Measurements from ENCODE around the gene RUNX1. TPM values are rescaled to one million over a fixed set of nuclear protein-coding genes. Genes with fewer than 3 reads are reported as not detected.

RUNX1 gene
- 0.47 TPM for total RNA-seq (ENCODE audit: unreplicated experiment)
- long read RNA-seq, partial matches to known transcripts = 0 of 1 reads
- long read RNA-seq, other reads (novel, unspliced or antisense) = 1 of 1 reads

DNA sequence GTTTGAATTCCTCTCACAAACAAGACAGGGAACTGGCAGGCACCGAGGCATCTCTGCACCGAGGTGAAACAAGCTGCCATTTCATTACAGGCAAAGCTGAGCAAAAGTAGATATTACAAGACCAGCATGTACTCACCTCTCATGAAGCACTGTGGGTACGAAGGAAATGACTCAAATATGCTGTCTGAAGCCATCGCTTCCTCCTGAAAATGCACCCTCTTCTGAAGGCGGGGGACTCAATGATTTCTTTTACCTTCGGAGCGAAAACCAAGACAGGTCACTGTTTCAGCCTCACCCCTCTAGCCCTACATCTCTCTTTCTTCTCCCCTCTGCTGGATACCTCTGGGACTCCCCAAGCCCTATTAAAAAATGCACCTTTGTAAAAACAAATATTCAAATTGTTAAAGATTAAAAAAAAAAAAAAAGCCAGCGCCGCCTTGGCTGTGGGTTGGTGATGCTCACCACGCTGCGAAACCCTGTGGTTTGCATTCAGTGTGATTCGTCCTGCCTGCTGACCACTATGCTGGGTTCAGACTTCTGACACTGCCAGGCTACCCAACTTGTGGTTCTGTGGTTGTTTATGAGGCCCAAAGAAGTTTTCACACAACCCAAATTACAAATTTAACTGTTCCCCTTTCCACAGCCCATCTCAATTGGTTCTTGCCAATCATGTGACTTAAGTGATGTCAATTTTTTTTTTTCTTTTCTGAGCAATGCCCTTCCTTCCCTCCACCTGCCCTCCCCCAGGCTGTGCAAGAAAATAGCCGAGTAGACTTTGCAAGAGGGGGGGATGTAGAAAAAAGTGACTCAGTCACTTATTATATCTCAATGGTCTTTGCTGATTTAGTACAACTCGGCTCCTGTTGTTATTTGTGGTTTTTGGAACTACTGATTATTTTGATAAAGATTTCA lies at the start of gene RUNX1:
Gene RUNX1, minus strand, starts transcription at position 597 of the 912 bp plus-strand sequence.
- H3K36me3 Mint-ChIP-seq (ENCODE audit: unreplicated experiment) = no peaks in the 10 kb centered on the region
- H3K27ac Mint-ChIP-seq (ENCODE audit: unreplicated experiment) = no peak within 1 kb of the TSS
- no peak within 1 kb of the TSS for H3K4me3 Mint-ChIP-seq (ENCODE audit: unreplicated experiment)
- TF ChIP-seq, protein P1, sequence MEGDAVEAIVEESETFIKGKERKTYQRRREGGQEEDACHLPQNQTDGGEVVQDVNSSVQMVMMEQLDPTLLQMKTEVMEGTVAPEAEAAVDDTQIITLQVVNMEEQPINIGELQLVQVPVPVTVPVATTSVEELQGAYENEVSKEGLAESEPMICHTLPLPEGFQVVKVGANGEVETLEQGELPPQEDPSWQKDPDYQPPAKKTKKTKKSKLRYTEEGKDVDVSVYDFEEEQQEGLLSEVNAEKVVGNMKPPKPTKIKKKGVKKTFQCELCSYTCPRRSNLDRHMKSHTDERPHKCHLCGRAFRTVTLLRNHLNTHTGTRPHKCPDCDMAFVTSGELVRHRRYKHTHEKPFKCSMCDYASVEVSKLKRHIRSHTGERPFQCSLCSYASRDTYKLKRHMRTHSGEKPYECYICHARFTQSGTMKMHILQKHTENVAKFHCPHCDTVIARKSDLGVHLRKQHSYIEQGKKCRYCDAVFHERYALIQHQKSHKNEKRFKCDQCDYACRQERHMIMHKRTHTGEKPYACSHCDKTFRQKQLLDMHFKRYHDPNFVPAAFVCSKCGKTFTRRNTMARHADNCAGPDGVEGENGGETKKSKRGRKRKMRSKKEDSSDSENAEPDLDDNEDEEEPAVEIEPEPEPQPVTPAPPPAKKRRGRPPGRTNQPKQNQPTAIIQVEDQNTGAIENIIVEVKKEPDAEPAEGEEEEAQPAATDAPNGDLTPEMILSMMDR (IDR thresholded peaks at IDR 0.05; ENCODE audit: partially characterized antibody, unreplicated experiment) = no peak
- peaks cover 5% of the 10 kb centered on the region for H3K9me3 Mint-ChIP-seq (ENCODE audit: unreplicated experiment)
- H3K27me3 Mint-ChIP-seq (ENCODE audit: unreplicated experiment) = peaks cover 2% of the 10 kb centered on the region
- peaks cover 43% of the 10 kb centered on the region for H3K4me1 Mint-ChIP-seq (ENCODE audit: low read depth, unreplicated experiment)
- DNase-seq = no peak

DNA sequence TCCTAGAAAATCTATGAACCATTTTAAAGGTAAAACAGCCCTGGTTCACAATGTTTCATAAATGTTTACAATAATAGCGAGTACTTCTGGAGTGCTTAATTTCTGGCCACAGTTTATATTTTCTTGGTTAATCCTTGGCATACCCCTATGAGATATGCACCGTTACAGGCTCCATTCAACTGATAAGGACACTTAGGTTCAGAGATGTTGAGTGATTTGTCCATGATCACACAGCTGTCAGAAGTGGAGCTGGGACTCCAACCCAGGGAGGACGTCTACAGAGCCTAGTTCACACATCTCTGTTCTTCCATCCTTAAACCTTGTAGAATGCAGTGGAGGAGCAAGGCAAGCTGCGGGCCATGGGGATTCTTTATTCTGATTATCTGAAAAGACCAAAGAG lies 48.4 kb upstream of the RUNX1 start:
- H3K27ac Mint-ChIP-seq (ENCODE audit: unreplicated experiment) = no peak overlapping the region

DNA sequence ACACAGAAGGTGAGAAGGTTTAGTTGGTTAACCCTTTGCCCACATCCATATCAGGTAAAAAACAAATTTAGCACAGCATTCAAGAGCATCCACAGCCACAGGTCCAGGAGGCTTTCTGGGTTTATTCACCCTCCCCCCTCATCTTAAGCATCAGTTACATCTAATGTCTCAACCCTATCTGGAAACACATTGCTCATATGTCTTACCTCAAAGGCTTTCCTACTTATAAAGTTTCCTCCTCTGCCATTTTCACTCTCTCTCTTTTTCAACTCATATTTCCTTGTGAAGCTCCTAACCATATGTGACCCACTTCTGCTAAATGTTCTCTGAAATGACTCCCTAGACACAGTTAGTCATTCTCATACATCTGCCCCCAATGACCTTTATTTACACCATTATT lies 47.9 kb upstream of the RUNX1 start:
- Mint-ChIP-seq H3K27me3 (ENCODE audit: unreplicated experiment) (no peaks in the 10 kb centered on the region), H3K9me3 (ENCODE audit: unreplicated experiment) (peaks cover 1% of the 10 kb centered on the region), H3K36me3 (ENCODE audit: unreplicated experiment) (no peaks in the 10 kb centered on the region), H3K27ac (ENCODE audit: unreplicated experiment) (no peak overlapping the region), H3K4me3 (ENCODE audit: unreplicated experiment) (no peak overlapping the region), H3K4me1 (ENCODE audit: low read depth, unreplicated experiment) (no peaks in the 10 kb centered on the region)
- TF ChIP-seq, protein P1 (IDR thresholded peaks at IDR 0.05; ENCODE audit: partially characterized antibody, unreplicated experiment) = no peak
- DNase-seq = no peak

More for the DNA sequence above, 48.4 kb upstream of the RUNX1 start:
- Mint-ChIP-seq H3K27me3 (ENCODE audit: unreplicated experiment) (no peaks in the 10 kb centered on the region), H3K4me3 (ENCODE audit: unreplicated experiment) (no peak overlapping the region), H3K9me3 (ENCODE audit: unreplicated experiment) (peaks cover 1% of the 10 kb centered on the region), H3K36me3 (ENCODE audit: unreplicated experiment) (no peaks in the 10 kb centered on the region), H3K4me1 (ENCODE audit: low read depth, unreplicated experiment) (no peaks in the 10 kb centered on the region)
- TF ChIP-seq, protein P1 (IDR thresholded peaks at IDR 0.05; ENCODE audit: partially characterized antibody, unreplicated experiment) = no peak
- DNase-seq = no peak

DNA sequence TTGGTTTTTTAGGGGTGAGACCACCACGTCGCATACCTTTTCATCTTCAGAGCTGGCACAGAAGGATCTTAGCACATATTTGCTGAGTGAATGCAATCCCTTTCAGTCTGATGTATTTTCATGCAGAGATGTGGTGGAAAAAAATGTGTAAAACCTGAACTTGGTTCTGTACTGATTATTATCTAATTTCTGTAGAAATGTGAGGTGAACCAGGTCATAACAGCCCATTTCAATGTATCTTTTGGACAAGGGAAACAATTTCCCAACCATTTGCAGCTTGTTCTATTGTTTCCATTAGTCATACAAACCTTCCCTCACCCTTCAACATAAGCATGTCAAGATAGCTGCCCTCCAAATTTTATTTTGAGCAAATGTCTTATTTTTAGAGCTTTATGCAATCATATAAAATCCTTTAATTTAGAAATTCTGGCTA lies 46.8 kb upstream of the RUNX1 start:
- Mint-ChIP-seq H3K4me3 (ENCODE audit: unreplicated experiment) (no peak overlapping the region), H3K4me1 (ENCODE audit: low read depth, unreplicated experiment) (no peaks in the 10 kb centered on the region), H3K9me3 (ENCODE audit: unreplicated experiment) (peaks cover 1% of the 10 kb centered on the region), H3K27me3 (ENCODE audit: unreplicated experiment) (no peaks in the 10 kb centered on the region), H3K27ac (ENCODE audit: unreplicated experiment) (no peak overlapping the region), H3K36me3 (ENCODE audit: unreplicated experiment) (no peaks in the 10 kb centered on the region)
- TF ChIP-seq, protein P1 (IDR thresholded peaks at IDR 0.05; ENCODE audit: partially characterized antibody, unreplicated experiment) = no peak
- DNase-seq = no peak

DNA sequence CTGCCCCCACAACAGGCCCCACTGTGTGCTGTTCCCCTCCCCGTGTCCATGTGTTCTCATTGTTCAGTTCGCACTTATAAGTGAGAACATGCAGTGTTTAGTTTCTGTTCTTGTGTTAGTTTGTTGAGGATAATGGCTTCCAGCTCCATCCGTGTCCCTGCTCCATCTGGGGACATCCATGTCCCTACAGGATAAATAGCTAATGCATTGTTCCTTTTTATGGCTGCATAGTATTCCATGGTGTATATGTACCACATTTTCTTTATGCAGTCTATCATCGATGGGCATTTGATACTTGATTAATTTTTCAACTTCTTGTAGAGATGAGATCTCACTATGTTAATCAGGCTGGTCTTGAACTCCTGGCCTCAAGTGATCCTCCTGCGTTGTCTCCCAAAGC lies 44.4 kb upstream of the RUNX1 start:
- H3K4me3 Mint-ChIP-seq (ENCODE audit: unreplicated experiment) = no peak overlapping the region
- H3K27ac Mint-ChIP-seq (ENCODE audit: unreplicated experiment) = no peak overlapping the region
- H3K36me3 Mint-ChIP-seq (ENCODE audit: unreplicated experiment) = no peaks in the 10 kb centered on the region
- H3K9me3 Mint-ChIP-seq (ENCODE audit: unreplicated experiment) = peaks cover 1% of the 10 kb centered on the region
- H3K27me3 Mint-ChIP-seq (ENCODE audit: unreplicated experiment) = no peaks in the 10 kb centered on the region
- TF ChIP-seq, protein P1 (IDR thresholded peaks at IDR 0.05; ENCODE audit: partially characterized antibody, unreplicated experiment) = no peak
- no peak for DNase-seq
- H3K4me1 Mint-ChIP-seq (ENCODE audit: low read depth, unreplicated experiment) = no peaks in the 10 kb centered on the region

Data from glutamatergic neuron (in vitro differentiated cells).